ENCODE results near the gene WDR47.
"Not testable (repeated sequence)": the region's sequence is repeated elsewhere in the genome, so short reads cannot be mapped to it uniquely, and the experiment has no call there.

DNA sequence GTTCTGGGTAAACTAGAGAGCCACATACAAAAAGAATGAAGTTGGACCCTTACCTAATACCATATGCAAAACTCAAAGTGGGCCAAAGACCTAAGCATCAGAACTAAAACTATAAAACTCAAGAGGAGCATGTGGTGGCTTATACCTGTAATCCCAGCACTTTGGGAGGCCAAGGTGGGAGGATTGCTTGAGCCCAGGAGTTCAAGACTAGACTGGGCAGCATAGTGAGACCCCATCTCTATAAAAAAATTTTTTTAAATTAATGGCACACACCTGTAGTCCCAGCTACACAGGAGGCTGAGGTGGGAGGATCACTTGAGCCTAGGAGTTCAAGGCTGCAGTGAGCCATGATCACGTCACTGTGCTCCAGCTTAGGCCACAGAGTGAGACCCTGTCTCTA, 114.3 kb downstream of the WDR47 start:
- TF ChIP-seq, protein P1, sequence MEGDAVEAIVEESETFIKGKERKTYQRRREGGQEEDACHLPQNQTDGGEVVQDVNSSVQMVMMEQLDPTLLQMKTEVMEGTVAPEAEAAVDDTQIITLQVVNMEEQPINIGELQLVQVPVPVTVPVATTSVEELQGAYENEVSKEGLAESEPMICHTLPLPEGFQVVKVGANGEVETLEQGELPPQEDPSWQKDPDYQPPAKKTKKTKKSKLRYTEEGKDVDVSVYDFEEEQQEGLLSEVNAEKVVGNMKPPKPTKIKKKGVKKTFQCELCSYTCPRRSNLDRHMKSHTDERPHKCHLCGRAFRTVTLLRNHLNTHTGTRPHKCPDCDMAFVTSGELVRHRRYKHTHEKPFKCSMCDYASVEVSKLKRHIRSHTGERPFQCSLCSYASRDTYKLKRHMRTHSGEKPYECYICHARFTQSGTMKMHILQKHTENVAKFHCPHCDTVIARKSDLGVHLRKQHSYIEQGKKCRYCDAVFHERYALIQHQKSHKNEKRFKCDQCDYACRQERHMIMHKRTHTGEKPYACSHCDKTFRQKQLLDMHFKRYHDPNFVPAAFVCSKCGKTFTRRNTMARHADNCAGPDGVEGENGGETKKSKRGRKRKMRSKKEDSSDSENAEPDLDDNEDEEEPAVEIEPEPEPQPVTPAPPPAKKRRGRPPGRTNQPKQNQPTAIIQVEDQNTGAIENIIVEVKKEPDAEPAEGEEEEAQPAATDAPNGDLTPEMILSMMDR (conservative IDR thresholded peaks at IDR 0.05), result not testable (repeated sequence)
- TF ChIP-seq EZH2 (IDR thresholded peaks at IDR 0.05; ENCODE audit: low read depth), result not testable (repeated sequence)

Data from PC-9 (cell line).